K562 (cell line): ENCODE results near the gene AOC3. TPM values are rescaled to one million over a fixed set of nuclear protein-coding genes. Genes with fewer than 3 reads are reported as not detected.

ENCODE experiments used
- ATAC-seq: fragments of 200-7000 bp; cut with Tn5 transposase; 3 replicates; pipeline ENCODE4 v1.9.1; 2020; ENCODE audit warnings: moderate library complexity
- BruUV-seq: library from RNA; stranded (reverse); fragments of 400-500 nt; replicated peaks from 2 replicates; lab custom pipeline; 2021; lab: Mats Ljungman, UMichigan
- CTCF ChIA-PET: fragments of 300-600 bp; formaldehyde crosslinking; extraction: SDS; loops from one replicate; lab custom pipeline; 2021; ENCODE audit warnings: low intra/inter-chr PET ratio; lab: Yijun Ruan, JAX
- POLR2A ChIA-PET: fragments of 300-600, 350-650 bp; sonication (Branson Sonifier 250); formaldehyde crosslinking; extraction: SDS; loops from one replicate; lab custom pipeline; 2021; ENCODE audit warnings: antibody characterized with exemption, inconsistent platforms; lab: Yijun Ruan, JAX
- DNase-seq, 4 experiments: peaks; one replicate each; pipeline versions ENCODE4 v3.0.0 to v3.0.0-alpha.2; 2011 to 2018; ENCODE audit warnings: low spot score in 3 of 4, mixed read lengths in 3 of 4; ENCODE audit errors: extremely low read depth in 1 of 4
- FAIRE-seq: peaks from 2 replicates; lab custom pipeline; 2011; peaks lifted over from hg19 to GRCh38; lab: Jason Lieb, UNC
- H2AFZ ChIP-seq: 2 replicates; pipeline ENCODE4 v1.6.0; 2011; ENCODE audit warnings: low read depth, low read length, control low read depth, inconsistent platforms
- H3K27ac ChIP-seq: fragments of 200-600 bp; 3 replicates; pipeline ENCODE4 v1.8.0; 2011; ENCODE audit warnings: low read depth, mild to moderate bottlenecking, control low read depth, inconsistent platforms, low read length, moderate library complexity, mixed read lengths; ENCODE audit errors: extremely low read depth
- H3K27me3 ChIP-seq, 2 experiments: fragments of 300-600 bp in 1 of 2; 2 replicates in 1 of 2; 3 replicates in 1 of 2; pipeline versions ENCODE4 v1.6.0 to v1.8.0; 2011; ENCODE audit warnings: inconsistent platforms in 2 of 2, low read length in 2 of 2, mild to moderate bottlenecking in 1 of 2, mixed read lengths in 1 of 2, moderate library complexity in 1 of 2; ENCODE audit not compliant: control insufficient read depth in 2 of 2, insufficient read depth in 2 of 2
- H3K36me3 ChIP-seq: fragments of 300-600 bp; 3 replicates; pipeline ENCODE4 v1.8.0; 2011; ENCODE audit warnings: mild to moderate bottlenecking, low read length, inconsistent platforms; ENCODE audit not compliant: control insufficient read depth, insufficient read depth
- H3K4me1 ChIP-seq, 2 experiments: fragments of 200-600 bp in 1 of 2; replicated peaks in 1 of 2; 2 replicates in 1 of 2; 3 replicates in 1 of 2; pipeline versions ENCODE4 v1.5.1 to v1.8.0; 2011; ENCODE audit warnings: inconsistent platforms in 2 of 2, low read length in 2 of 2, mild to moderate bottlenecking in 1 of 2, mixed read lengths in 1 of 2, moderate library complexity in 1 of 2; ENCODE audit not compliant: control insufficient read depth in 2 of 2, insufficient read depth in 2 of 2
- H3K4me2 ChIP-seq: 2 replicates; pipeline ENCODE4 v1.6.1; 2011; ENCODE audit warnings: low read length, control low read depth, inconsistent platforms, mixed read lengths; ENCODE audit not compliant: insufficient read depth
- H3K4me3 ChIP-seq: fragments of 200-600 bp; sonication (generic), shearing (Covaris generic); 2 replicates; pipeline ENCODE4 v1.5.1; 2016; ENCODE audit warnings: control low read depth, inconsistent platforms
- H3K79me2 ChIP-seq: fragments of 200-600 bp; 3 replicates; pipeline ENCODE4 v1.8.0; 2011; ENCODE audit warnings: low read length, inconsistent platforms; ENCODE audit not compliant: control insufficient read depth, insufficient read depth
- H3K9ac ChIP-seq, 2 experiments: 2 replicates each; pipeline versions ENCODE4 v1.6.0 to v1.6.1; 2011; ENCODE audit warnings: low read depth in 2 of 2, low read length in 2 of 2, control low read depth in 1 of 2, inconsistent platforms in 1 of 2, mild to moderate bottlenecking in 1 of 2, mixed read lengths in 1 of 2; ENCODE audit not compliant: insufficient read depth in 1 of 2
- H3K9me1 ChIP-seq: one replicate; pipeline ENCODE4 v1.6.0; 2011; ENCODE audit warnings: inconsistent platforms, mild to moderate bottlenecking, low read length, moderate library complexity; ENCODE audit not compliant: control insufficient read depth, insufficient read depth
- H3K9me3 ChIP-seq: replicated peaks from 2 replicates; pipeline ENCODE4 v1.5.1; 2011; ENCODE audit warnings: low read depth, low read length, inconsistent platforms; ENCODE audit not compliant: control insufficient read depth, insufficient read depth
- H4K20me1 ChIP-seq: replicated peaks from 2 replicates; pipeline ENCODE4 v1.6.1; 2011; ENCODE audit warnings: low read length, inconsistent platforms, mixed read lengths; ENCODE audit not compliant: control insufficient read depth, insufficient read depth
- BRF1 ChIP-seq: IDR thresholded peaks from 3 replicates; pipeline ENCODE4 v1.6.1; 2011; ENCODE audit warnings: borderline replicate concordance, mild to moderate bottlenecking; ENCODE audit not compliant: insufficient read length; ENCODE audit errors: extremely low read depth
- GTF2F1 ChIP-seq: IDR thresholded peaks from 2 replicates; pipeline ENCODE4 v1.6.1; 2011; ENCODE audit warnings: low read depth, low read length, improper control_type of control experiment
- HDAC2 ChIP-seq: fragments of 450-650 bp; IDR thresholded peaks from 2 replicates; pipeline ENCODE4 v1.6.1; 2016; ENCODE audit warnings: mild to moderate bottlenecking
- ILK ChIP-seq: fragments of 450-650 bp; IDR thresholded peaks from 2 replicates; pipeline ENCODE4 v1.6.1; 2016; ENCODE audit warnings: missing genetic modification characterization, low read depth, mild to moderate bottlenecking, missing compliant biosample characterization, moderate library complexity, borderline replicate concordance
- JUND ChIP-seq, 2 experiments: IDR thresholded peaks; 2 replicates in 1 of 2; 3 replicates in 1 of 2; pipeline ENCODE4 v1.6.1; 2011; ENCODE audit warnings: borderline replicate concordance in 2 of 2, low read depth in 2 of 2, low read length in 2 of 2, improper control_type of control experiment in 1 of 2, missing biosample characterization in 1 of 2, missing genetic modification characterization in 1 of 2, missing genetic modification reagents in 1 of 2
- MTA2 ChIP-seq: fragments of 450-650 bp; IDR thresholded peaks from 2 replicates; pipeline ENCODE4 v1.6.1; 2016; ENCODE audit warnings: low read depth
- PURB ChIP-seq: sonication (generic); formaldehyde crosslinking; IDR thresholded peaks from 2 replicates; pipeline ENCODE4 v1.9.0; 2021; ENCODE audit warnings: low read depth, mild to moderate bottlenecking, missing genetic modification reagents
- SMARCA4 ChIP-seq: fragments of 450-650 bp; IDR thresholded peaks from 2 replicates; pipeline ENCODE4 v1.6.1; 2016
- SNIP1 ChIP-seq: fragments of 450-650 bp; IDR thresholded peaks from 2 replicates; pipeline ENCODE4 v1.7.1; 2017; ENCODE audit warnings: low read depth, mild to moderate bottlenecking
- TBP ChIP-seq: optimal IDR thresholded peaks from 2 replicates; pipeline ENCODE3; 2011; ENCODE audit warnings: low read depth, low read length, improper control_type of control experiment
- ZNF347 ChIP-seq: fragments of 450-650 bp; formaldehyde crosslinking; IDR thresholded peaks from 2 replicates; pipeline ENCODE4 v1.4.0; 2020; ENCODE audit warnings: low read depth, mild to moderate bottlenecking, moderate library complexity
- WGBS: fragments of 100-300 bp; shearing (Covaris generic); methylation state at CpG from one replicate; pipeline ENCODE4 v1.1.6; 2016; ENCODE audit warnings: low coverage, mixed read lengths; ENCODE audit not compliant: insufficient coverage; ENCODE audit errors: missing lambda C conversion rate; 5-methylcytosine and 5-hydroxymethylcytosine counted together
- in situ Hi-C: fragments of 300-500 bp; cut with MboI; formaldehyde crosslinking; loops from 4 replicates; pipeline ENCODE4 v1.15.0; 2018; ENCODE audit warnings: inconsistent platforms, mixed read lengths
- intact Hi-C: fragments of 100-400 bp; cut with micrococcal nuclease; formaldehyde crosslinking; loops from 2 replicates; pipeline ENCODE4 v1.14.2; 2022
- microRNA-seq: library from miRNA; unstranded; fragments of <30 nt; microRNA quantifications from one replicate; pipeline ENCODE4, GENCODE V29; 2018; ENCODE audit warnings: borderline microRNAs expressed
- polyA plus RNA-seq, 8 experiments: library from polyadenylated mRNA; depleted of rRNA in 4 of 8; stranded (reverse) in 5 of 8; unstranded in 3 of 8; fragments of >200 nt; fragmentation: Nextera tagmentation in 2 of 8; fragmentation: Illumina TruSeq in 1 of 8; extraction: Ambion mirVana in 2 of 8; extraction: Trizol in 1 of 8; gene quantifications; 2 replicates each; pipeline versions ENCODE4 v1.2.1 to v1.2.3, GENCODE V29; 2011 to 2014; ENCODE audit warnings: inconsistent platforms in 1 of 8, missing spikeins in 1 of 8
- small RNA-seq: library from RNA; depleted of rRNA; stranded (forward); fragments of <200 nt; gene quantifications from one replicate; pipeline ENCODE3, GENCODE V24; 2014
- total RNA-seq, 7 experiments: library from RNA; depleted of rRNA in 6 of 7; stranded (reverse); fragments of >200 nt in 6 of 7; fragmentation: Illumina TruSeq in 2 of 7; extraction: Trizol in 2 of 7; gene quantifications; 2 replicates each; pipeline versions ENCODE4 v1.2.1 to v1.2.3, GENCODE V29; 2011 to 2021; ENCODE audit warnings: low replicate concordance in 1 of 7

The AOC3 gene
- total and polyA plus RNA-seq, 9 of the 15 experiments (the other 6 are each of a cell fraction or from before 2014, with no cell fraction given): 0.09 to 0.42 (median 0.22) TPM; not detected in 3

DNA sequence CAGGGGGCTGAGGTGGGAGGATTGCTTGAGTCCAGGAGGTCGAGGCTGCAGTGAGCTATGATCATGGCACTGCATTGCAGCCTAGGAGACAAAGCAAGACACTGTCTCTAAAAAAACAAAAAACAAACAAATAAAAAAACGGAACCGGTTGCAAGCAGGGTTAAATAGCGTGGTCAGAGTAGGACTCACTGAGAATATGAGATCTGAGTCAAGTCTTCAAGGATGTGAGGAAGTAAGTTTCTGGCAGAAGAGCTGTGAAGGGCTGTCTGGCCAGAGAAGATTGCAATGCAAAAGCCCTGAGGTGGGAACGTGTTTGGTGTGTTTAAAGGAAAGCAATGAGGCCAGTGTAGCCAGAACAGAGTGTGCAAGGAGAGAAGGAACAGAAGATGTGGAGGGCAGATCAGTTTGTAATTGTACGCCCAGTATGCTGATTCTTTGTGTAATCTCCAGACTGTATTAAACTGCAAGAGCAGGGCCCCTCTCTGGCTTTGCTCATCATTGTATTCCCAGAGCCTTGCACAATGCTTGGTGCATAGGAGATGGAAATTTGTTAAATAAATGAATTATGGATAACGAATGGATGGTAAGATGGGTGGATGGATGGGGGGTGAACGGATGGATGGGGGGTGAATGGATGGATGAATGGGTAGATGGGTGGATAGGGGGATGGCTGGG is 55.9 kb downstream of the AOC3 start:
- intact Hi-C loops (no loop called here), in situ Hi-C loops (no loop called here)
- H3K9me3 ChIP-seq: no peaks in the 10 kb centered on the region
- BruUV-seq: no TSS peak
- H3K27ac ChIP-seq: no peak overlapping the region; the same call in 2 of the 3 replicates
- no peak overlapping the region for H3K9ac ChIP-seq
- no peaks in the 10 kb centered on the region for H4K20me1 ChIP-seq
- no peak overlapping the region for H2AFZ ChIP-seq
- no peaks in the 10 kb centered on the region for H3K4me1 ChIP-seq
- DNase-seq (no peak), ATAC-seq (peak; percentile 36; the same call in 1 of the 3 replicates), FAIRE-seq (no peak)
- no peak overlapping the region for H3K4me3 ChIP-seq
- WGBS: 2% methylated on average over 8 of the region's 8 CpGs
- no peaks in the 10 kb centered on the region for H3K9me1 ChIP-seq
- H3K79me2 ChIP-seq: no peaks in the 10 kb centered on the region
- CTCF ChIA-PET: no interaction called here
- no peak overlapping the region for H3K4me2 ChIP-seq
- peaks cover 50 to 54% of the 10 kb centered on the region in 2 experiments for H3K27me3 ChIP-seq
- H3K36me3 ChIP-seq: no peaks in the 10 kb centered on the region
- POLR2A ChIA-PET: interaction anchor here (0.7 to 0.9 kb wide), 3 partner anchors 14 to 27 kb away, joined by 3 to 5 read pairs (median 3); no protein-coding TSS in a partner anchor
- no peak for TF ChIP-seq SNIP1
- no peak for TF ChIP-seq GTF2F1
- no peak for TF ChIP-seq TBP
- TF ChIP-seq ZNF347 (CRISPR knock-in tag): no peak
- no peak for TF ChIP-seq PURB (CRISPR knock-in tag)
- no peak for TF ChIP-seq BRF1
- TF ChIP-seq HDAC2: no peak
- no peak for TF ChIP-seq SMARCA4
- TF ChIP-seq ILK: no peak
- no peak for TF ChIP-seq JUND (IDR thresholded peaks at IDR 0.05; ENCODE audit: borderline replicate concordance, low read depth, low read length)
- no peak for TF ChIP-seq JUND (tag; IDR thresholded peaks at IDR 0.05; ENCODE audit: borderline replicate concordance, low read depth, low read length)
- TF ChIP-seq MTA2: no peak

Small RNAs within 50 kb of the gene (microRNA-seq; reads per million reads assigned to microRNA genes)
- gene MIR6781: not detected

Small RNAs within 50 kb of the gene (small RNA-seq; reads per million reads assigned to genes)
- gene MIR6781 (not detected), gene RNU6-287P (not detected)

Other genes starting within 250 kb of the AOC3 start
Only the 7 nearest of the 23 such genes appear.
- 4.5 and 5.8 TPM in 2 replicates for gene WNK4, start 70.6 kb upstream of the AOC3 start, total RNA-seq (2014; rRNA removed)
- 2.0 and 2.6 TPM in 2 replicates for gene WNK4, start 70.6 kb upstream of the AOC3 start, total RNA-seq (2014; rRNA removed; fragmentation: Illumina TruSeq; extraction: Trizol)
- gene WNK4, start 70.6 kb upstream of the AOC3 start, total RNA-seq (2015; rRNA removed; fragmentation: Illumina TruSeq; extraction: Trizol): 2.7 and 4.4 TPM in 2 replicates
- gene WNK4, start 70.6 kb upstream of the AOC3 start, total RNA-seq (2021): 21.1 and 25.8 TPM in 2 replicates
- gene WNK4, start 70.6 kb upstream of the AOC3 start, polyA plus RNA-seq (2011; rRNA removed): 4.8 and 8.1 TPM in 2 replicates
- 11.8 and 15.2 TPM in 2 replicates for gene WNK4, start 70.6 kb upstream of the AOC3 start, polyA plus RNA-seq (2014; fragmentation: Illumina TruSeq; extraction: Trizol)
- under 1 TPM; 0.32 to 0.38 TPM for gene WNK4, start 70.6 kb upstream of the AOC3 start, polyA plus RNA-seq (2014; fragmentation: Nextera tagmentation; extraction: Ambion mirVana)
- 15.8 and 17.7 TPM in 2 replicates for gene WNK4, start 70.6 kb upstream of the AOC3 start, polyA plus RNA-seq (2014; rRNA removed)
- gene COA3, start 52.5 kb upstream of the AOC3 start, total RNA-seq (2014; rRNA removed): 49.6 and 67.7 TPM in 2 replicates
- 50.0 and 52.5 TPM in 2 replicates for gene COA3, start 52.5 kb upstream of the AOC3 start, total RNA-seq (2014; rRNA removed; fragmentation: Illumina TruSeq; extraction: Trizol)
- 60.9 and 65.9 TPM in 2 replicates for gene COA3, start 52.5 kb upstream of the AOC3 start, total RNA-seq (2015; rRNA removed; fragmentation: Illumina TruSeq; extraction: Trizol)
- gene COA3, start 52.5 kb upstream of the AOC3 start, total RNA-seq (2021): 53.4 and 56.3 TPM in 2 replicates
- 36.6 and 69.9 TPM in 2 replicates for gene COA3, start 52.5 kb upstream of the AOC3 start, polyA plus RNA-seq (2011; rRNA removed)
- 74.9 and 76.1 TPM in 2 replicates for gene COA3, start 52.5 kb upstream of the AOC3 start, polyA plus RNA-seq (2014; fragmentation: Illumina TruSeq; extraction: Trizol)
- gene COA3, start 52.5 kb upstream of the AOC3 start, polyA plus RNA-seq (2014; fragmentation: Nextera tagmentation; extraction: Ambion mirVana): 100 to 1,000 TPM; 113 to 153 TPM
- gene COA3, start 52.5 kb upstream of the AOC3 start, polyA plus RNA-seq (2014; rRNA removed): 61.4 and 74.4 TPM in 2 replicates
- 0.20 and 0.54 TPM in 2 replicates for gene CNTD1, start 52.3 kb upstream of the AOC3 start, total RNA-seq (2014; rRNA removed)
- 0.22 and 0.57 TPM in 2 replicates for gene CNTD1, start 52.3 kb upstream of the AOC3 start, total RNA-seq (2014; rRNA removed; fragmentation: Illumina TruSeq; extraction: Trizol)
- 0.23 TPM in 1 of 2 replicates, not detected in the other for gene CNTD1, start 52.3 kb upstream of the AOC3 start, total RNA-seq (2015; rRNA removed; fragmentation: Illumina TruSeq; extraction: Trizol)
- 0.20 TPM in 1 of 2 replicates, not detected in the other for gene CNTD1, start 52.3 kb upstream of the AOC3 start, total RNA-seq (2021)
- gene CNTD1, start 52.3 kb upstream of the AOC3 start, polyA plus RNA-seq (2011; rRNA removed): 0.22 and 0.59 TPM in 2 replicates
- gene CNTD1, start 52.3 kb upstream of the AOC3 start, polyA plus RNA-seq (2014; fragmentation: Illumina TruSeq; extraction: Trizol): 0.27 and 0.48 TPM in 2 replicates
- gene CNTD1, start 52.3 kb upstream of the AOC3 start, polyA plus RNA-seq (2014; fragmentation: Nextera tagmentation; extraction: Ambion mirVana): under 1 TPM; 0.74 to 0.86 TPM
- 0.07 and 0.12 TPM in 2 replicates for gene CNTD1, start 52.3 kb upstream of the AOC3 start, polyA plus RNA-seq (2014; rRNA removed)
- 81.1 and 81.7 TPM in 2 replicates for gene BECN1, start 26.9 kb upstream of the AOC3 start, total RNA-seq (2014; rRNA removed)
- 49.6 and 58.6 TPM in 2 replicates for gene BECN1, start 26.9 kb upstream of the AOC3 start, total RNA-seq (2014; rRNA removed; fragmentation: Illumina TruSeq; extraction: Trizol)
- gene BECN1, start 26.9 kb upstream of the AOC3 start, total RNA-seq (2015; rRNA removed; fragmentation: Illumina TruSeq; extraction: Trizol): 48.1 and 52.7 TPM in 2 replicates
- gene BECN1, start 26.9 kb upstream of the AOC3 start, total RNA-seq (2021): 52.3 and 57.3 TPM in 2 replicates
- 34.1 and 55.9 TPM in 2 replicates for gene BECN1, start 26.9 kb upstream of the AOC3 start, polyA plus RNA-seq (2011; rRNA removed)
- 57.8 and 68.1 TPM in 2 replicates for gene BECN1, start 26.9 kb upstream of the AOC3 start, polyA plus RNA-seq (2014; fragmentation: Illumina TruSeq; extraction: Trizol)
- gene BECN1, start 26.9 kb upstream of the AOC3 start, polyA plus RNA-seq (2014; fragmentation: Nextera tagmentation; extraction: Ambion mirVana): 10 to 100 TPM; 26.0 to 28.6 TPM
- gene BECN1, start 26.9 kb upstream of the AOC3 start, polyA plus RNA-seq (2014; rRNA removed): 64.7 and 71.5 TPM in 2 replicates
- gene PSME3, start 17.8 kb upstream of the AOC3 start, total RNA-seq (2014; rRNA removed): 141 and 143 TPM in 2 replicates
- 137 and 145 TPM in 2 replicates for gene PSME3, start 17.8 kb upstream of the AOC3 start, total RNA-seq (2014; rRNA removed; fragmentation: Illumina TruSeq; extraction: Trizol)
- gene PSME3, start 17.8 kb upstream of the AOC3 start, total RNA-seq (2015; rRNA removed; fragmentation: Illumina TruSeq; extraction: Trizol): 128 and 131 TPM in 2 replicates
- gene PSME3, start 17.8 kb upstream of the AOC3 start, total RNA-seq (2021): 228 and 239 TPM in 2 replicates
- gene PSME3, start 17.8 kb upstream of the AOC3 start, polyA plus RNA-seq (2011; rRNA removed): 86.5 and 167 TPM in 2 replicates
- 272 and 275 TPM in 2 replicates for gene PSME3, start 17.8 kb upstream of the AOC3 start, polyA plus RNA-seq (2014; fragmentation: Illumina TruSeq; extraction: Trizol)
- 10 to 100 TPM; 31.2 to 43.2 TPM for gene PSME3, start 17.8 kb upstream of the AOC3 start, polyA plus RNA-seq (2014; fragmentation: Nextera tagmentation; extraction: Ambion mirVana)
- 177 and 180 TPM in 2 replicates for gene PSME3, start 17.8 kb upstream of the AOC3 start, polyA plus RNA-seq (2014; rRNA removed)
- 0.36 and 0.69 TPM in 2 replicates for gene AOC2, start 6.6 kb upstream of the AOC3 start, total RNA-seq (2014; rRNA removed)
- gene AOC2, start 6.6 kb upstream of the AOC3 start, total RNA-seq (2014; rRNA removed; fragmentation: Illumina TruSeq; extraction: Trizol): 0.29 and 0.35 TPM in 2 replicates
- gene AOC2, start 6.6 kb upstream of the AOC3 start, total RNA-seq (2015; rRNA removed; fragmentation: Illumina TruSeq; extraction: Trizol): 0.49 and 0.58 TPM in 2 replicates
- gene AOC2, start 6.6 kb upstream of the AOC3 start, total RNA-seq (2021): 0.91 and 1.1 TPM in 2 replicates
- 0.49 and 0.54 TPM in 2 replicates for gene AOC2, start 6.6 kb upstream of the AOC3 start, polyA plus RNA-seq (2011; rRNA removed)
- 0.37 and 0.51 TPM in 2 replicates for gene AOC2, start 6.6 kb upstream of the AOC3 start, polyA plus RNA-seq (2014; fragmentation: Illumina TruSeq; extraction: Trizol)
- under 1 TPM; 0.08 to 0.11 TPM for gene AOC2, start 6.6 kb upstream of the AOC3 start, polyA plus RNA-seq (2014; fragmentation: Nextera tagmentation; extraction: Ambion mirVana)
- 0.88 TPM in 2 replicates for gene AOC2, start 6.6 kb upstream of the AOC3 start, polyA plus RNA-seq (2014; rRNA removed)
- not detected in 2 replicates for gene G6PC1, start 49.6 kb downstream of the AOC3 start, total RNA-seq (2014; rRNA removed)
- gene G6PC1, start 49.6 kb downstream of the AOC3 start, total RNA-seq (2014; rRNA removed; fragmentation: Illumina TruSeq; extraction: Trizol): not detected in 2 replicates
- not detected in 2 replicates for gene G6PC1, start 49.6 kb downstream of the AOC3 start, total RNA-seq (2015; rRNA removed; fragmentation: Illumina TruSeq; extraction: Trizol)
- not detected in 2 replicates for gene G6PC1, start 49.6 kb downstream of the AOC3 start, total RNA-seq (2021)
- not detected in 2 replicates for gene G6PC1, start 49.6 kb downstream of the AOC3 start, polyA plus RNA-seq (2011; rRNA removed)
- gene G6PC1, start 49.6 kb downstream of the AOC3 start, polyA plus RNA-seq (2014; fragmentation: Illumina TruSeq; extraction: Trizol): not detected in 2 replicates
- not detected for gene G6PC1, start 49.6 kb downstream of the AOC3 start, polyA plus RNA-seq (2014; fragmentation: Nextera tagmentation; extraction: Ambion mirVana)
- not detected in 2 replicates for gene G6PC1, start 49.6 kb downstream of the AOC3 start, polyA plus RNA-seq (2014; rRNA removed)